DND-41 (cell line): ENCODE results near the gene DLGAP1.

Experiments
- ATAC-seq: fragments of 200-7000 bp; cut with Tn5 transposase; 3 replicates; pipeline ENCODE4 v1.9.1; 2021; ENCODE audit warnings: low read depth; ENCODE audit not compliant: insufficient read depth
- DNase-seq: peaks from one replicate; pipeline ENCODE4 v3.0.0-alpha.2; 2020
- H2AFZ ChIP-seq: 2 replicates; pipeline ENCODE4 v1.6.0; 2012; ENCODE audit warnings: low read depth, low read length
- H3K27ac ChIP-seq: 2 replicates; pipeline ENCODE4 v1.5.1; 2012; ENCODE audit warnings: low read length, inconsistent platforms
- H3K27me3 ChIP-seq: fragments of 200-600 bp; sonication (generic); 2 replicates; pipeline ENCODE4 v1.6.0; 2012; ENCODE audit warnings: low read length, mild to moderate bottlenecking, inconsistent platforms; ENCODE audit not compliant: insufficient read depth, poor library complexity
- H3K36me3 ChIP-seq: 2 replicates; pipeline ENCODE4 v1.5.1; 2012; ENCODE audit warnings: low read length, inconsistent platforms; ENCODE audit not compliant: insufficient read depth
- H3K4me1 ChIP-seq: 2 replicates; pipeline ENCODE4 v1.5.1; 2012; ENCODE audit warnings: mild to moderate bottlenecking, low read length; ENCODE audit not compliant: insufficient read depth
- H3K4me2 ChIP-seq: 2 replicates; pipeline ENCODE4 v1.6.0; 2012; ENCODE audit warnings: mild to moderate bottlenecking, moderate library complexity, low read length, inconsistent platforms; ENCODE audit not compliant: insufficient read depth
- H3K4me3 ChIP-seq, 2 experiments: fragments of 200-600 bp in 1 of 2; shearing (Covaris generic) in 1 of 2; 2 replicates each; pipeline ENCODE4 v1.5.1; 2012 to 2016; ENCODE audit warnings: inconsistent platforms in 2 of 2, low read length in 2 of 2, mild to moderate bottlenecking in 2 of 2, low read depth in 1 of 2, moderate library complexity in 1 of 2
- H3K79me2 ChIP-seq: 2 replicates; pipeline ENCODE4 v1.6.0; 2012; ENCODE audit warnings: low read length, inconsistent platforms; ENCODE audit not compliant: insufficient read depth
- H3K9ac ChIP-seq: 2 replicates; pipeline ENCODE4 v1.6.0; 2012; ENCODE audit warnings: low read depth, mild to moderate bottlenecking, inconsistent platforms, low read length, moderate library complexity
- H3K9me3 ChIP-seq: 2 replicates; pipeline ENCODE4 v1.5.1; 2012; ENCODE audit warnings: low read length, moderate library complexity, mild to moderate bottlenecking, inconsistent platforms; ENCODE audit not compliant: insufficient read depth, severe bottlenecking
- H4K20me1 ChIP-seq: 2 replicates; pipeline ENCODE4 v1.6.0; 2012; ENCODE audit warnings: low read length; ENCODE audit not compliant: insufficient read depth
- EZH2 ChIP-seq: IDR thresholded peaks from 3 replicates; pipeline ENCODE4 v1.6.1; 2012; ENCODE audit warnings: borderline replicate concordance, low read depth, mild to moderate bottlenecking, moderate library complexity, low read length, inconsistent platforms; ENCODE audit not compliant: severe bottlenecking
- TF ChIP-seq, protein P1 (sequence below): IDR thresholded peaks from 2 replicates; pipeline ENCODE4 v1.5.1; 2012; ENCODE audit warnings: borderline replicate concordance, low read length, moderate library complexity, mild to moderate bottlenecking; ENCODE audit not compliant: poor library complexity, severe bottlenecking; ENCODE audit errors: extremely low read depth

Gene DLGAP1

DNA sequence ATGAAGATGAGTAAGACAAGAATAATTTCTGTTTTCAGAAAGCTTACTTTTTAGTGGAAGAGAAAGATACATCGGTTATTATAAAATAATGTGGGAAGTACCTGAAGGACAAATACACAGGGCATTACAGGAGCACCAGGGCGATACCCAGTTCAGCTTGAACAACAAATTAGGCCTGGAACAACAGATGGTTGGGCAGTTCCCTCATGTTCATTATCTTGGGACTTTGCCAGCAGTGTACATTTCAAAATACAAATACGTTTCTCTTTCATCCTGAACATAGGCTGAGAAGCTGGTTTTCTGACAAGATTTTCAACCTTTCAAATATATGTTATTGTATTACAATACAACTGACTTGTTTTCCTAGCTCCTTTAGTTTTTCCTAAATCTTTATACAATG lies 925.5 kb downstream of the DLGAP1 start:
- Histone ChIP-seq H3K79me2 (no peaks in the 10 kb centered on the region), H2AFZ (no peak overlapping the region), H3K27me3 (no peaks in the 10 kb centered on the region), H3K27ac (no peak overlapping the region), H3K9ac (no peak overlapping the region), H3K36me3 (no peaks in the 10 kb centered on the region), H4K20me1 (no peaks in the 10 kb centered on the region), H3K9me3 (no peaks in the 10 kb centered on the region), H3K4me3 (no peak overlapping the region), H3K4me2 (no peak overlapping the region), H3K4me1 (no peaks in the 10 kb centered on the region)
- ATAC-seq = no peak
- TF ChIP-seq, protein P1, sequence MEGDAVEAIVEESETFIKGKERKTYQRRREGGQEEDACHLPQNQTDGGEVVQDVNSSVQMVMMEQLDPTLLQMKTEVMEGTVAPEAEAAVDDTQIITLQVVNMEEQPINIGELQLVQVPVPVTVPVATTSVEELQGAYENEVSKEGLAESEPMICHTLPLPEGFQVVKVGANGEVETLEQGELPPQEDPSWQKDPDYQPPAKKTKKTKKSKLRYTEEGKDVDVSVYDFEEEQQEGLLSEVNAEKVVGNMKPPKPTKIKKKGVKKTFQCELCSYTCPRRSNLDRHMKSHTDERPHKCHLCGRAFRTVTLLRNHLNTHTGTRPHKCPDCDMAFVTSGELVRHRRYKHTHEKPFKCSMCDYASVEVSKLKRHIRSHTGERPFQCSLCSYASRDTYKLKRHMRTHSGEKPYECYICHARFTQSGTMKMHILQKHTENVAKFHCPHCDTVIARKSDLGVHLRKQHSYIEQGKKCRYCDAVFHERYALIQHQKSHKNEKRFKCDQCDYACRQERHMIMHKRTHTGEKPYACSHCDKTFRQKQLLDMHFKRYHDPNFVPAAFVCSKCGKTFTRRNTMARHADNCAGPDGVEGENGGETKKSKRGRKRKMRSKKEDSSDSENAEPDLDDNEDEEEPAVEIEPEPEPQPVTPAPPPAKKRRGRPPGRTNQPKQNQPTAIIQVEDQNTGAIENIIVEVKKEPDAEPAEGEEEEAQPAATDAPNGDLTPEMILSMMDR = no peak
- no peak for TF ChIP-seq EZH2
- DNase-seq = no peak

DNA sequence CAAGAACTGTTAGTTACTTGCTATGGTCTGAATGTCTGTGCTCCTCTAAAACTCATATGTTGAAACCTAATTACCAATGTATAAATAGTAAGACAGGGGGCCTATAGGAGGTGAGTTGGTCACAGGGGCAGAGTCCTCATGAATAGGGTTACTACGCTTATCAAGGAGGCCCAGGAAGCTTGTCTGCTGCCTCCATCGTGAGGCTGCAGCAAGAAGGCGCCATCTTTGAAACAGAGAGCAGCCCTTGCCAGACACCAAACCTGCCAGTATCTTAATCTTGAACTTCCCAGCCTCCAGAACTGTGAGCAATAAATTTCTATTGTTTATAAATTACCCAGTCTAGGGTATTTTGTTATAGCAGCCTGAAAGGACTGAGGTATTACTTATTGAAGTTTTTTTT lies 926.0 kb downstream of the DLGAP1 start:
- H3K4me3 ChIP-seq = no peak overlapping the region
- H3K9ac ChIP-seq = no peak overlapping the region
- no peak overlapping the region for H2AFZ ChIP-seq
- H3K4me2 ChIP-seq = no peak overlapping the region
- no peaks in the 10 kb centered on the region for H3K4me1 ChIP-seq
- no peaks in the 10 kb centered on the region for H3K36me3 ChIP-seq
- no peaks in the 10 kb centered on the region for H4K20me1 ChIP-seq
- no peaks in the 10 kb centered on the region for H3K79me2 ChIP-seq
- no peak overlapping the region for H3K27ac ChIP-seq
- ATAC-seq (no peak), DNase-seq (no peak)
- no peaks in the 10 kb centered on the region for H3K27me3 ChIP-seq
- TF ChIP-seq EZH2 = no peak
- TF ChIP-seq, protein P1 = no peak
- H3K9me3 ChIP-seq = no peaks in the 10 kb centered on the region

- no peaks in the 10 kb centered on the region for H3K36me3 ChIP-seq
- H3K9me3 ChIP-seq = no peaks in the 10 kb centered on the region
- DNase-seq = no peak
- no peaks in the 10 kb centered on the region for H3K4me1 ChIP-seq
- no peak overlapping the region for H3K27ac ChIP-seq
- H4K20me1 ChIP-seq = no peaks in the 10 kb centered on the region
- H3K4me3 ChIP-seq = no peak overlapping the region
- H3K79me2 ChIP-seq = no peaks in the 10 kb centered on the region
- H3K27me3 ChIP-seq = no peaks in the 10 kb centered on the region
- H3K9ac ChIP-seq = no peak overlapping the region
- ATAC-seq = no peak
- no peak overlapping the region for H2AFZ ChIP-seq
- TF ChIP-seq, protein P1 = no peak
- TF ChIP-seq EZH2 = no peak
- H3K4me2 ChIP-seq = no peak overlapping the region
These were observed 926.9 kb downstream of the DLGAP1 start for GRCh38 chr18:3528231-3528630.
